K562 (cell line): ENCODE results near the gene USP5. TPM values are rescaled to one million over a fixed set of nuclear protein-coding genes. Genes with fewer than 3 reads are reported as not detected.

Experiments used
- ATAC-seq: fragments of 200-7000 bp; cut with Tn5 transposase; 3 replicates; pipeline ENCODE4 v1.9.1; 2020; ENCODE audit warnings: moderate library complexity
- Bru-seq: library from RNA; stranded (reverse); fragments of 400-500 nt; gene quantifications from one replicate; lab custom pipeline; 2021; lab: Mats Ljungman, UMichigan
- BruChase-seq, 2 experiments: library from RNA; stranded (reverse); fragments of 400-500 nt; gene quantifications; one replicate each; lab custom pipeline; 2021; lab: Mats Ljungman, UMichigan
- BruUV-seq: library from RNA; stranded (reverse); fragments of 400-500 nt; replicated peaks from 2 replicates; lab custom pipeline; 2021; lab: Mats Ljungman, UMichigan
- CTCF ChIA-PET: fragments of 300-600 bp; formaldehyde crosslinking; extraction: SDS; loops from one replicate; lab custom pipeline; 2021; ENCODE audit warnings: low intra/inter-chr PET ratio; lab: Yijun Ruan, JAX
- POLR2A ChIA-PET: fragments of 300-600, 350-650 bp; sonication (Branson Sonifier 250); formaldehyde crosslinking; extraction: SDS; loops from one replicate; lab custom pipeline; 2021; ENCODE audit warnings: antibody characterized with exemption, inconsistent platforms; lab: Yijun Ruan, JAX
- DNase-seq, 4 experiments: peaks; one replicate each; pipeline versions ENCODE4 v3.0.0 to v3.0.0-alpha.2; 2011 to 2018; ENCODE audit warnings: low spot score in 3 of 4, mixed read lengths in 3 of 4; ENCODE audit errors: extremely low read depth in 1 of 4
- FAIRE-seq: peaks from 2 replicates; lab custom pipeline; 2011; peaks lifted over from hg19 to GRCh38; lab: Jason Lieb, UNC
- H2AFZ ChIP-seq: 2 replicates; pipeline ENCODE4 v1.6.0; 2011; ENCODE audit warnings: low read depth, low read length, control low read depth, inconsistent platforms
- H3K27ac ChIP-seq: fragments of 200-600 bp; 3 replicates; pipeline ENCODE4 v1.8.0; 2011; ENCODE audit warnings: low read depth, mild to moderate bottlenecking, control low read depth, inconsistent platforms, low read length, moderate library complexity, mixed read lengths; ENCODE audit errors: extremely low read depth
- H3K27me3 ChIP-seq, 2 experiments: fragments of 300-600 bp in 1 of 2; 2 replicates in 1 of 2; 3 replicates in 1 of 2; pipeline versions ENCODE4 v1.6.0 to v1.8.0; 2011; ENCODE audit warnings: inconsistent platforms in 2 of 2, low read length in 2 of 2, mild to moderate bottlenecking in 1 of 2, mixed read lengths in 1 of 2, moderate library complexity in 1 of 2; ENCODE audit not compliant: control insufficient read depth in 2 of 2, insufficient read depth in 2 of 2
- H3K36me3 ChIP-seq: fragments of 300-600 bp; 3 replicates; pipeline ENCODE4 v1.8.0; 2011; ENCODE audit warnings: mild to moderate bottlenecking, low read length, inconsistent platforms; ENCODE audit not compliant: control insufficient read depth, insufficient read depth
- H3K4me1 ChIP-seq, 2 experiments: fragments of 200-600 bp in 1 of 2; replicated peaks in 1 of 2; 2 replicates in 1 of 2; 3 replicates in 1 of 2; pipeline versions ENCODE4 v1.5.1 to v1.8.0; 2011; ENCODE audit warnings: inconsistent platforms in 2 of 2, low read length in 2 of 2, mild to moderate bottlenecking in 1 of 2, mixed read lengths in 1 of 2, moderate library complexity in 1 of 2; ENCODE audit not compliant: control insufficient read depth in 2 of 2, insufficient read depth in 2 of 2
- H3K4me2 ChIP-seq: 2 replicates; pipeline ENCODE4 v1.6.1; 2011; ENCODE audit warnings: low read length, control low read depth, inconsistent platforms, mixed read lengths; ENCODE audit not compliant: insufficient read depth
- H3K4me3 ChIP-seq: fragments of 200-600 bp; sonication (generic), shearing (Covaris generic); 2 replicates; pipeline ENCODE4 v1.5.1; 2016; ENCODE audit warnings: control low read depth, inconsistent platforms
- H3K79me2 ChIP-seq: fragments of 200-600 bp; 3 replicates; pipeline ENCODE4 v1.8.0; 2011; ENCODE audit warnings: low read length, inconsistent platforms; ENCODE audit not compliant: control insufficient read depth, insufficient read depth
- H3K9ac ChIP-seq, 2 experiments: 2 replicates each; pipeline versions ENCODE4 v1.6.0 to v1.6.1; 2011; ENCODE audit warnings: low read depth in 2 of 2, low read length in 2 of 2, control low read depth in 1 of 2, inconsistent platforms in 1 of 2, mild to moderate bottlenecking in 1 of 2, mixed read lengths in 1 of 2; ENCODE audit not compliant: insufficient read depth in 1 of 2
- H3K9me1 ChIP-seq: one replicate; pipeline ENCODE4 v1.6.0; 2011; ENCODE audit warnings: inconsistent platforms, mild to moderate bottlenecking, low read length, moderate library complexity; ENCODE audit not compliant: control insufficient read depth, insufficient read depth
- H3K9me3 ChIP-seq: replicated peaks from 2 replicates; pipeline ENCODE4 v1.5.1; 2011; ENCODE audit warnings: low read depth, low read length, inconsistent platforms; ENCODE audit not compliant: control insufficient read depth, insufficient read depth
- H4K20me1 ChIP-seq: replicated peaks from 2 replicates; pipeline ENCODE4 v1.6.1; 2011; ENCODE audit warnings: low read length, inconsistent platforms, mixed read lengths; ENCODE audit not compliant: control insufficient read depth, insufficient read depth
- CHD1 ChIP-seq: fragments of 200-600 bp; sonication (generic); IDR thresholded peaks from one replicate; pipeline ENCODE4 v1.6.1; 2012; ENCODE audit warnings: mild to moderate bottlenecking, moderate library complexity, low read length, inconsistent platforms
- CHD2 ChIP-seq: IDR thresholded peaks from 2 replicates; pipeline ENCODE4 v1.6.1; 2011; ENCODE audit warnings: low read depth, low read length
- EZH2 ChIP-seq: IDR thresholded peaks from 2 replicates; pipeline ENCODE4 v1.6.1; 2012; ENCODE audit warnings: low read depth, mild to moderate bottlenecking, inconsistent platforms, low read length, borderline replicate concordance
- FOXJ2 ChIP-seq: fragments of 200-800 bp; sonication (Bioruptor generic); IDR thresholded peaks from 2 replicates; pipeline ENCODE4 v1.6.1; 2016; ENCODE audit warnings: missing genetic modification characterization, missing compliant biosample characterization
- FOXM1 ChIP-seq, 2 experiments: fragments of 450-650 bp in 1 of 2; sonication (generic) in 1 of 2; formaldehyde crosslinking in 1 of 2; IDR thresholded peaks; 2 replicates each; pipeline versions ENCODE4 v1.6.1 to v1.9.0; 2017 to 2022; ENCODE audit warnings: low read depth in 2 of 2, mild to moderate bottlenecking in 2 of 2, missing genetic modification reagents in 1 of 2, moderate library complexity in 1 of 2
- PHF8 ChIP-seq: fragments of 200-600 bp; sonication (generic); IDR thresholded peaks from 2 replicates; pipeline ENCODE4 v1.6.1; 2012; ENCODE audit warnings: mixed run types, mild to moderate bottlenecking, inconsistent platforms, low read length, moderate library complexity, borderline replicate concordance
- SRSF7 ChIP-seq: fragments of 200-400 bp; formaldehyde crosslinking; optimal IDR thresholded peaks from 2 replicates; pipeline ENCODE3; 2017; ENCODE audit warnings: mild to moderate bottlenecking, low read depth, low read length
- WGBS: fragments of 100-300 bp; shearing (Covaris generic); methylation state at CpG from one replicate; pipeline ENCODE4 v1.1.6; 2016; ENCODE audit warnings: low coverage, mixed read lengths; ENCODE audit not compliant: insufficient coverage; ENCODE audit errors: missing lambda C conversion rate; 5-methylcytosine and 5-hydroxymethylcytosine counted together
- in situ Hi-C: fragments of 300-500 bp; cut with MboI; formaldehyde crosslinking; loops from 4 replicates; pipeline ENCODE4 v1.15.0; 2018; ENCODE audit warnings: inconsistent platforms, mixed read lengths
- intact Hi-C: fragments of 100-400 bp; cut with micrococcal nuclease; formaldehyde crosslinking; loops from 2 replicates; pipeline ENCODE4 v1.14.2; 2022
- long read RNA-seq, 3 experiments: library from polyadenylated mRNA in 2 of 3; library from RNA in 1 of 3; unstranded in 2 of 3; stranded (forward) in 1 of 3; transcript quantifications; one replicate each; pipeline ENCODE4 v2.0.0, GENCODE V29; 2019 to 2022
- polyA minus RNA-seq, 3 experiments: library from RNA; depleted of rRNA, polyadenylated mRNA; stranded (reverse); fragments of >200 nt; gene quantifications; 2 replicates each; pipeline ENCODE4 v1.2.3, GENCODE V29; 2011
- polyA plus RNA-seq, 8 experiments: library from polyadenylated mRNA; depleted of rRNA in 4 of 8; stranded (reverse) in 5 of 8; unstranded in 3 of 8; fragments of >200 nt; fragmentation: Nextera tagmentation in 2 of 8; fragmentation: Illumina TruSeq in 1 of 8; extraction: Ambion mirVana in 2 of 8; extraction: Trizol in 1 of 8; gene quantifications; 2 replicates each; pipeline versions ENCODE4 v1.2.1 to v1.2.3, GENCODE V29; 2011 to 2014; ENCODE audit warnings: inconsistent platforms in 1 of 8, missing spikeins in 1 of 8
- total RNA-seq, 7 experiments: library from RNA; depleted of rRNA in 6 of 7; stranded (reverse); fragments of >200 nt in 6 of 7; fragmentation: Illumina TruSeq in 2 of 7; extraction: Trizol in 2 of 7; gene quantifications; 2 replicates each; pipeline versions ENCODE4 v1.2.1 to v1.2.3, GENCODE V29; 2011 to 2021; ENCODE audit warnings: low replicate concordance in 1 of 7
- TF ChIP-seq, protein P1 (sequence below): IDR thresholded peaks from 2 replicates; pipeline ENCODE4 v1.6.1; 2011; ENCODE audit not compliant: insufficient read length; ENCODE audit errors: extremely low read depth
- TF ChIP-seq, protein P2 (sequence below): fragments of 450-650 bp; IDR thresholded peaks from 2 replicates; pipeline ENCODE4 v1.6.1; 2016

Gene USP5, protein sequence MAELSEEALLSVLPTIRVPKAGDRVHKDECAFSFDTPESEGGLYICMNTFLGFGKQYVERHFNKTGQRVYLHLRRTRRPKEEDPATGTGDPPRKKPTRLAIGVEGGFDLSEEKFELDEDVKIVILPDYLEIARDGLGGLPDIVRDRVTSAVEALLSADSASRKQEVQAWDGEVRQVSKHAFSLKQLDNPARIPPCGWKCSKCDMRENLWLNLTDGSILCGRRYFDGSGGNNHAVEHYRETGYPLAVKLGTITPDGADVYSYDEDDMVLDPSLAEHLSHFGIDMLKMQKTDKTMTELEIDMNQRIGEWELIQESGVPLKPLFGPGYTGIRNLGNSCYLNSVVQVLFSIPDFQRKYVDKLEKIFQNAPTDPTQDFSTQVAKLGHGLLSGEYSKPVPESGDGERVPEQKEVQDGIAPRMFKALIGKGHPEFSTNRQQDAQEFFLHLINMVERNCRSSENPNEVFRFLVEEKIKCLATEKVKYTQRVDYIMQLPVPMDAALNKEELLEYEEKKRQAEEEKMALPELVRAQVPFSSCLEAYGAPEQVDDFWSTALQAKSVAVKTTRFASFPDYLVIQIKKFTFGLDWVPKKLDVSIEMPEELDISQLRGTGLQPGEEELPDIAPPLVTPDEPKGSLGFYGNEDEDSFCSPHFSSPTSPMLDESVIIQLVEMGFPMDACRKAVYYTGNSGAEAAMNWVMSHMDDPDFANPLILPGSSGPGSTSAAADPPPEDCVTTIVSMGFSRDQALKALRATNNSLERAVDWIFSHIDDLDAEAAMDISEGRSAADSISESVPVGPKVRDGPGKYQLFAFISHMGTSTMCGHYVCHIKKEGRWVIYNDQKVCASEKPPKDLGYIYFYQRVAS
- total RNA-seq (2011; cell fraction: chromatin; rRNA removed; ENCODE audit: low replicate concordance): 34.6 and 100 TPM in 2 replicates
- total RNA-seq (2011; cell fraction: nucleolus; rRNA removed): 63.3 and 65.9 TPM in 2 replicates
- total RNA-seq (2011; cell fraction: nucleoplasm; rRNA removed): 36.9 and 44.7 TPM in 2 replicates
- total RNA-seq (2014; rRNA removed) (64.3 and 69.8 TPM in 2 replicates), total RNA-seq (2014; rRNA removed; fragmentation: Illumina TruSeq; extraction: Trizol) (26.3 and 32.5 TPM in 2 replicates), total RNA-seq (2015; rRNA removed; fragmentation: Illumina TruSeq; extraction: Trizol) (59.4 and 59.8 TPM in 2 replicates), total RNA-seq (2021) (103 and 107 TPM in 2 replicates), polyA plus RNA-seq (2011; rRNA removed) (48.6 and 52.9 TPM in 2 replicates), polyA plus RNA-seq (2014; fragmentation: Illumina TruSeq; extraction: Trizol) (72.8 and 91.3 TPM in 2 replicates), polyA plus RNA-seq (2014; fragmentation: Nextera tagmentation; extraction: Ambion mirVana) (1 to 10 TPM; 1.4 to 3.4 TPM), polyA plus RNA-seq (2014; rRNA removed) (44.9 and 45.4 TPM in 2 replicates), polyA minus RNA-seq (2011; rRNA and poly(A)+ RNA removed) (54.8 and 77.1 TPM in 2 replicates), Bru-seq, nascent RNA (percentile 63 among the genes with signal in this experiment), BruChase-seq, experiment 1, labeled RNA remaining after a 2-hour chase (percentile 62 among the genes with signal in this experiment), BruChase-seq, experiment 2, labeled RNA remaining after a 6-hour chase (percentile 69 among the genes with signal in this experiment)
- polyA plus RNA-seq (2011; cell fraction: cytosol; rRNA removed): 43.0 and 64.9 TPM in 2 replicates
- polyA plus RNA-seq (2011; cell fraction: nucleus; rRNA removed): 84.2 and 119 TPM in 2 replicates
- 53.9 and 72.4 TPM in 2 replicates for polyA plus RNA-seq (2012)
- polyA minus RNA-seq (2011; cell fraction: cytosol; rRNA and poly(A)+ RNA removed): 44.9 and 47.5 TPM in 2 replicates
- 22.6 and 28.9 TPM in 2 replicates for polyA minus RNA-seq (2011; cell fraction: nucleus; rRNA and poly(A)+ RNA removed)
- long read RNA-seq, experiment 1, transcript USP5-204 (14 exons, 2,522 nt): minor isoform, 20 of 436 reads
- long read RNA-seq, experiment 1, transcript USP5-202 (20 exons, 3,083 nt): major isoform, 246 of 436 reads
- long read RNA-seq, experiment 1, transcript USP5-201 (20 exons, 3,181 nt): minor isoform, 6 of 436 reads
- long read RNA-seq, experiment 1, partial matches to known transcripts: 112 of 436 reads
- long read RNA-seq, experiment 1, other reads (novel, unspliced or antisense): 52 of 436 reads
- long read RNA-seq, experiment 2, transcript USP5-202 (20 exons, 3,083 nt): major isoform, 51 of 94 reads
- long read RNA-seq, experiment 2, partial matches to known transcripts: 22 of 94 reads
- long read RNA-seq, experiment 2, other reads (novel, unspliced or antisense): 19 of 94 reads
- long read RNA-seq, experiment 3, transcript USP5-202 (20 exons, 3,083 nt): major isoform, 19 of 23 reads
- long read RNA-seq, experiment 3, partial matches to known transcripts: 0 of 23 reads
- long read RNA-seq, experiment 3, other reads (novel, unspliced or antisense): 4 of 23 reads

DNA sequence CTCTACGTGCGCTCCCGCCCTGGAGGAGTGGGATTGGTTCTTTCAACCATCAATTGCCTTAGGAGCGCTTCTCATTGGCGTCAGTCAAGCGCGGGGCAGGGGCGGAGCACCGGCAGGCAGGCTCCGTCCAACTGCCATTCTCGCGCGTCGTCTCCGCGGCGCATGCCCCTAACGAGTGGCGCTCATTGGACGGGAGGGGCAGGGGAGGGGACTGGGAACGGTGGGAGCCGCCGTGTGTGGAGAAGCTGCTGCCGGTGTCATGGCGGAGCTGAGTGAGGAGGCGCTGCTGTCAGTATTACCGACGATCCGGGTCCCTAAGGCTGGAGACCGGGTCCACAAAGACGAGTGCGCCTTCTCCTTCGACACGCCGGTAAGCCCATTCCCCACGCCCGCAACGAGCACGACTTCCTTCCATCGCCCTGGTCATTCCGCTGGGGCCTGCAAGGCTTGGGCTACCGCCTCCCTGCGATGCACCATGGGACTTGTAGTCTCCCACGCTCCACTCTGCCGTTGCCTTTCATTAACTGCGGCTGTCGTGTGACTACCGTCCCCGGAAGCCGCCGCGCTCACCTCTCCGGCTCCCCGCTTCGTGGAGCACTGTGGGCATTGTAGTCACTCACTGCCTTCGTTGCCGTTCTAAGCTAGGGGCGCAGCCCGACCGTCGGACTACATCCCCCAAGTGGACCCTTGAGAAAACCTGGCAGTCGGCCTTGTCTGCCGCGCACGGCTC lies at the start of gene USP5:
Gene USP5, plus strand, starts transcription at position 230 of the 730 bp plus-strand sequence. Its CDS starts 30 bp downstream, at position 260.
- CTCF ChIA-PET: no interaction called here
- Histone ChIP-seq H3K4me2 (peak within 1 kb of the TSS; percentile 91), H2AFZ (peak within 1 kb of the TSS; percentile 87), H3K9ac (peak within 1 kb of the TSS; percentile 89 to 96), H4K20me1 (no peaks in the 10 kb centered on the region; the same call in 1 of the 2 replicates), H3K4me1 (peaks cover 12 to 18% of the 10 kb centered on the region in 2 experiments; a peak in 4 of 5 replicates), H3K27me3 (no peaks in the 10 kb centered on the region), H3K36me3 (peaks cover 67% of the 10 kb centered on the region; the same call in 2 of the 3 replicates), H3K27ac (peak within 1 kb of the TSS; percentile 87), H3K4me3 (peak within 1 kb of the TSS; percentile 79), H3K9me3 (no peaks in the 10 kb centered on the region), H3K79me2 (peaks cover 53% of the 10 kb centered on the region), H3K9me1 (peaks cover 3% of the 10 kb centered on the region)
- POLR2A ChIA-PET: interaction anchor here (0.6 to 7.4 kb wide), 14 partner anchors 8 to 318 kb away, joined by 3 to 174 read pairs (median 5); partner anchors contain the start of genes C12orf57, COPS7A, GAPDH and GNB3
- DNase-seq (peak; percentile 87 to 98 (median 90)), FAIRE-seq (no peak), ATAC-seq (peak; percentile 87)
- intact Hi-C loops: no loop called here
- in situ Hi-C loops: no loop called here
- 0% methylated on average over 43 of the region's 65 CpGs for WGBS
- TSS peak; percentile 81 for BruUV-seq
- TF ChIP-seq FOXJ2 (peak; percentile 93), PHF8 (peak; percentile 83), CHD2 (peak; percentile 77), EZH2 (no peak), CHD1 (no peak), SRSF7 (no peak), FOXM1 (IDR thresholded peaks at IDR 0.05; ENCODE audit: low read depth) (no peak), FOXM1 (CRISPR knock-in tag; IDR thresholded peaks at IDR 0.05; ENCODE audit: low read depth) (no peak)
- TF ChIP-seq, protein P1, sequence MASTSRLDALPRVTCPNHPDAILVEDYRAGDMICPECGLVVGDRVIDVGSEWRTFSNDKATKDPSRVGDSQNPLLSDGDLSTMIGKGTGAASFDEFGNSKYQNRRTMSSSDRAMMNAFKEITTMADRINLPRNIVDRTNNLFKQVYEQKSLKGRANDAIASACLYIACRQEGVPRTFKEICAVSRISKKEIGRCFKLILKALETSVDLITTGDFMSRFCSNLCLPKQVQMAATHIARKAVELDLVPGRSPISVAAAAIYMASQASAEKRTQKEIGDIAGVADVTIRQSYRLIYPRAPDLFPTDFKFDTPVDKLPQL: no peak
- TF ChIP-seq, protein P2, sequence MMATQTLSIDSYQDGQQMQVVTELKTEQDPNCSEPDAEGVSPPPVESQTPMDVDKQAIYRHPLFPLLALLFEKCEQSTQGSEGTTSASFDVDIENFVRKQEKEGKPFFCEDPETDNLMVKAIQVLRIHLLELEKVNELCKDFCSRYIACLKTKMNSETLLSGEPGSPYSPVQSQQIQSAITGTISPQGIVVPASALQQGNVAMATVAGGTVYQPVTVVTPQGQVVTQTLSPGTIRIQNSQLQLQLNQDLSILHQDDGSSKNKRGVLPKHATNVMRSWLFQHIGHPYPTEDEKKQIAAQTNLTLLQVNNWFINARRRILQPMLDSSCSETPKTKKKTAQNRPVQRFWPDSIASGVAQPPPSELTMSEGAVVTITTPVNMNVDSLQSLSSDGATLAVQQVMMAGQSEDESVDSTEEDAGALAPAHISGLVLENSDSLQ: peak; percentile 98
